SH-SY5Y (cell line): ENCODE results near the gene HOXD8.

Source experiments
- GATA2 ChIP-seq: IDR thresholded peaks from 2 replicates; pipeline ENCODE4 v1.6.1; 2011; ENCODE audit warnings: mild to moderate bottlenecking, low read depth, low read length
- GATA3 ChIP-seq: IDR thresholded peaks from 2 replicates; pipeline ENCODE4 v1.6.1; 2011; ENCODE audit warnings: low read depth, mild to moderate bottlenecking, low read length, moderate library complexity

DNA sequence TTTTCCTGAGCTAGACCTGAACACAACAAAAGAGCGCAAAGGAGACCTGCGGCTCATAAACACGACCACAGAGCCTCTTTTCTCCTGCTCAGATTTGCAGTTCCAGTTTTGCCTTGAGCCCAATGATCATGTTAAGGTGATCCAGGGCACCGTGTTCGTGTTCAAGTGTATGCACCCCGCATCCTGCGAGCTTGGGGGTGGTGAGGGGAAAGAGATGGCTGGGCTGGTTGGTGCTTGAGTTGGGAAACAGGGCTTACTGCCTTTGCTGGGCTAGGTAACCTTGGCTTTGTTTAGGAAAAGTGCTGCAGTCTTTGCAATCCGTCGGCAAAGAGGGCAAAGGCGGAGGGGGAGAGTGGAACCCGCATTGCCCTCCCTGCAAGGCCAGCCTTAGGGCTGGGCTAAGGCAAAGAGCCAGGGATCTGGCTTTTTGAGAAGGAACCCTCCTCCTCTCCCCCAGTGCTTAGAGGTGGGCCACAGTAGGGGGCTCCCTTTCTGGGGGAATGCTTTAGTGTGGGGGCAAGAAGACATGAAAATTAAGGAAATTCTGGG is 11.6 kb upstream of the HOXD8 start:
- TF ChIP-seq GATA2 (no peak), GATA3 (no peak)
